NCI-H2196 (cell line): Measurements from ENCODE around the gene ASCC3.

ENCODE experiments used
- DNase-seq: peaks from one replicate; lab custom pipeline; 2025; ENCODE audit not compliant: unreplicated experiment; lab: John Stamatoyannopoulos, UW

Gene ASCC3, protein sequence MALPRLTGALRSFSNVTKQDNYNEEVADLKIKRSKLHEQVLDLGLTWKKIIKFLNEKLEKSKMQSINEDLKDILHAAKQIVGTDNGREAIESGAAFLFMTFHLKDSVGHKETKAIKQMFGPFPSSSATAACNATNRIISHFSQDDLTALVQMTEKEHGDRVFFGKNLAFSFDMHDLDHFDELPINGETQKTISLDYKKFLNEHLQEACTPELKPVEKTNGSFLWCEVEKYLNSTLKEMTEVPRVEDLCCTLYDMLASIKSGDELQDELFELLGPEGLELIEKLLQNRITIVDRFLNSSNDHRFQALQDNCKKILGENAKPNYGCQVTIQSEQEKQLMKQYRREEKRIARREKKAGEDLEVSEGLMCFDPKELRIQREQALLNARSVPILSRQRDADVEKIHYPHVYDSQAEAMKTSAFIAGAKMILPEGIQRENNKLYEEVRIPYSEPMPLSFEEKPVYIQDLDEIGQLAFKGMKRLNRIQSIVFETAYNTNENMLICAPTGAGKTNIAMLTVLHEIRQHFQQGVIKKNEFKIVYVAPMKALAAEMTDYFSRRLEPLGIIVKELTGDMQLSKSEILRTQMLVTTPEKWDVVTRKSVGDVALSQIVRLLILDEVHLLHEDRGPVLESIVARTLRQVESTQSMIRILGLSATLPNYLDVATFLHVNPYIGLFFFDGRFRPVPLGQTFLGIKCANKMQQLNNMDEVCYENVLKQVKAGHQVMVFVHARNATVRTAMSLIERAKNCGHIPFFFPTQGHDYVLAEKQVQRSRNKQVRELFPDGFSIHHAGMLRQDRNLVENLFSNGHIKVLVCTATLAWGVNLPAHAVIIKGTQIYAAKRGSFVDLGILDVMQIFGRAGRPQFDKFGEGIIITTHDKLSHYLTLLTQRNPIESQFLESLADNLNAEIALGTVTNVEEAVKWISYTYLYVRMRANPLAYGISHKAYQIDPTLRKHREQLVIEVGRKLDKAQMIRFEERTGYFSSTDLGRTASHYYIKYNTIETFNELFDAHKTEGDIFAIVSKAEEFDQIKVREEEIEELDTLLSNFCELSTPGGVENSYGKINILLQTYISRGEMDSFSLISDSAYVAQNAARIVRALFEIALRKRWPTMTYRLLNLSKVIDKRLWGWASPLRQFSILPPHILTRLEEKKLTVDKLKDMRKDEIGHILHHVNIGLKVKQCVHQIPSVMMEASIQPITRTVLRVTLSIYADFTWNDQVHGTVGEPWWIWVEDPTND (N-terminal part only)

DNA sequence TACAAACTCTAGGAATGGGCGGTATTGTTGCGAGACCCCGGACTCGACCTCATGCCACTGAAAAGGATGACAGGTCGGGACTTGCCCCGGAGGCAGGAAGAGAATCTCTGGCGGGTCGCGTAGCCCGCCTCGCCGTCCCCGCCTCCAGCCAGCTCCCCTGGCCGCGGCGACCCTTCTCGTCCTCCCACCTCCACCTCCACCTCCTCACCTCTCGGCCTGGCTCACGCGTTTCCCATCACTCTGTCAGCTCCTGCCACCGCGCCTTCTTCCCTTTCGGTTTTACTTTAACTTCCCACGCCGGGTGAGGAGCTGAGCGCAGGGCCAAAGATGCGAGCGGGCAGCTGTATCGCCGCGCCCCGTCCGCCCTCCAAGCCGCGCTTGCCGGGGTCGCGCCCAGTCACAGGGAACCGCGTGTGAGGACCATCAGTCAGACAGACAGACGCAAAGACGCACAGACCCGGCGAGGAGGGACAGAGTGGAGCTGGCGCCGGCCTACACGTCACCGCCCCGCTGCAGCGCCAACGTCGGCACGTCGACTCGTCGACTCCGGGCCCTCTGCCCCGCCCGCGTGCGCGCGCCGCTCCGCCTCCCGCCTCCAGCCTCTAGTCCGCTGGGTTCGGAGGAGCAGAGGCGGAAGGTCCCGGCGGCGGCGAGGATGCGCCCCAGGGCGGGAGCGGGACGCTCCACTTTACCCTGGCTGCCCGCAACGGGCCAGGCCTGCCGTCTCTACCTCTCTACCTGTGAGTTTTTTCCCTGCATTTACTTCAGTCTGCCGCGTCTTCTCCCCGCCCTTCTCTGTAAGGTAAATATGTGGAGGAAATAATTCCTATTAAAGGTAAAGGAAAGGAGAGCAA, at the start of gene ASCC3:
Gene ASCC3, minus strand, starts transcription at position 477 of the 854 bp plus-strand sequence. CDS start 13,332 bp downstream, outside the sequence.
- peak; percentile 91 for DNase-seq

DNA sequence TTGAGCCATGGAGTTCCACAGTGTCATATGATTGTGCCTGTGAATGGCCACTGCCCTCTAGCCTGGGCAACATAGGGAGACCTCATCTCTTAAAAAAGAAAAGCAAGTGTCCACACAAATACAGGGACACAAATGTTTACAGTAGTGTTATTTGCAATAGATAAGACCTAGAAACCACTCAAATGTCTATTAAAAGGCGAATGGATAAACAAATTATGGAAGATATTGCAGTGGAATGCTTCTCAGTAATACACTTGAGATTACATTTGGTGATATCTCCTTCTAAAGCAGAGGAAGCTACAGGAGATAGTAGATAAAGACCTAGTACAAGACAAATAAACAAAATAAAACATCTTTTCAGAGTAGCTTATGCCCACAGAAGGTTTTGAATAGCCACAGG, 44.6 kb upstream of the ASCC3 start:
- DNase-seq = no peak

DNA sequence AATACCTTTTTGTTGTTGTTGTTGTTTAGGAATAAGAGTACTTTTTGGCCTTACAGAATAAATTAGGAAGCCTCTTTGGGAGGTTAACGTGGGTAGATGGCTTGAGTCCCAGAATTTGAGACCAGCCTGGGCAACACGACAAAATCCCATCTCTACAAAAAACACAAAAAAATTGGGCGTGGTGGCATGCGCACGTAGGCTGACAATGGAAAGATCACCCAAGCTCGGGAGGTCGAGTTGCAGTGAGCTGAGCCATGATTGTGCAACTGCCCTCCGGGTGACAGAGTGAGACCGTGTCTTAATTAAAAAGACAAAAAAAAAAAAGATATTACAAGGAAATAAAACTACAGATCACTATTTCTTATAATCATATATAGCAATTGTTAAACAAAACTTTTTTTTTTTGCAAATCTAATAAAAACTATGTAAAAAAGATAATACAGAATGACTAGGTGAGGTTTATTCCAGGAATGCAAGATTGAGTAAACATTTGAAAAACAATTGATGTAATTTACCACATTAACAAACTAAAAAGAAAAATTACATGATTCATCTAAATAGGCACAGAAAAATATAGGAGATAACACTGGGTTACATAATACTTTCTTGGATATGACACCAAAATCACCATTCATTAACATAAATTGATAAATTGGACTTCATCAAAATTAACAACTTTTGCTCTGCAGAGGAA, 43.6 kb upstream of the ASCC3 start:
- no peak for DNase-seq

DNA sequence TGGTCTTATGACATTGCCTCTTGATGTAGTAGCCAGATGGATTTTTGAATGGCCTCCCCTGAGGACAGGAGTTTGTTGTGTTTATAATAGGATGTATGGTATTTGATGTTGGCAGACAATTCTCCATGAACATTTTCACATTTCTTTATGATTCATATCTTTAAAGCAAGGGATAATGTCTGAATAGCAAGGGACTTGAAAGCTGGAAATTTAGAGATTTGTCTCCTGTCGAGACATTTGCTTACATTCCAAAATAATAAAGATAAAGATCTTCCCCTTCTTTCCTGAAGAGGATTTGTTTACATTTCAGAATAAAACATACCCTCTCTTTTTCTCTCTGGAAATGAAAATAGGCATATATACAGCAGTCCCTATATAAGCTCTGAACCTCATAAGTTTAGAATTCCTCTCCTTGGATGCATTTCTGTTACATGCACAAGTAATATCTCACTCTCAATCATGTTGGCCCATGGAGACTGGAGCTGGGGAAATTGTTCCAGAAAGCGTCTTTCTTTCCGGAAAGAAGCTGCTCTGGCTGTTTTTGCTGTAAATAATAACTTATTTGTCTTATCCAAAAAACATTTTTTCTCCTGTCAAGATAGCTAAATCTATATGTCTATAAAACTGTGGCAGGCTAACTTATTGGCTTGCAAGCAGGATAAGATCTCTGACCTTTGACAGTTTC, 42.5 kb upstream of the ASCC3 start:
- DNase-seq = no peak

DNA sequence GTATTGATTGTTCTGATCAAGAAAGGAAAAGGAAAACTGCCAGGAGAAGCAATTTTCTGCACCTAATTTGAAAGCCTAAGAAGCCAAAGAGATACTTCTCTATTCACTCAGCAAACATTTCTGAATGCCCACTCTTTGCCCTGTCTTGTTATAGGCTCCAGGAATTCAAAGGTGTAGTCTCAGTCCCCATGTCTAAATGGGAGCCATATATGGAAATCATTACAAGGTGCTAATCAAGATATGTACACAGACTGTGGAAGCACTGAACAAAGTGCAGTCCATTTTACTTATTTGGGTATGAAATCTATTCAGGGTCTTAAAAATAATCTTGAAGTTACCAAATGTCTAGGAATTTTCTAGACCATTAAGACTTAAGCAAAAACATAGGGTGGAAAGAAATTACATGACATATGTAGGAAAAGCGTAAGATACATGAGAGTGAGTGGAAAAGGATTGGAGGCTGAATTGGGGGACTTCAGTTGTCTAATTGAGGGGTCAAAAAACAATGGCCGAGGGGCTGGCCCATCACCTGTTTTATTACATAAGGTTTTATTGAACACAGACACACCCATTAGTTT, 39.0 kb upstream of the ASCC3 start:
- DNase-seq = no peak

DNA sequence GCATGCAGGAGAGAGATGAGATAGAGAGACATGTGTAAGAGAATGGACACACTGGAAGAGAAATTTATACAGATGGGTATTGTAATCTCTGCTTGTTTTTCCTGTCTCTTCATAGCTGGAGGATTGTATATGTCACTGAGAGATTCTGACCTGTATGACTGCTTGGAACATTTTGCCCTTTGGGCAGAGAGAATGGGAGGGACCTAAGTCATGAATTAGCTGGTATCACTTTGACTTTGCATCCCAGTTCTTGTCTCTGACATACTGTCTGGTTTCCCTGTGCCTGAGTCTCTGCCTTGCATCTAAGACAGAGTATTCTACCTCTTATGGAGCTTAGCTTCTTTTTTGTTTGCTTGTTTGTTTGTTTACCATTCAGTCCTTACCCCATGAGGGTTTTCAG, 37.0 kb upstream of the ASCC3 start:
- no peak for DNase-seq

DNA sequence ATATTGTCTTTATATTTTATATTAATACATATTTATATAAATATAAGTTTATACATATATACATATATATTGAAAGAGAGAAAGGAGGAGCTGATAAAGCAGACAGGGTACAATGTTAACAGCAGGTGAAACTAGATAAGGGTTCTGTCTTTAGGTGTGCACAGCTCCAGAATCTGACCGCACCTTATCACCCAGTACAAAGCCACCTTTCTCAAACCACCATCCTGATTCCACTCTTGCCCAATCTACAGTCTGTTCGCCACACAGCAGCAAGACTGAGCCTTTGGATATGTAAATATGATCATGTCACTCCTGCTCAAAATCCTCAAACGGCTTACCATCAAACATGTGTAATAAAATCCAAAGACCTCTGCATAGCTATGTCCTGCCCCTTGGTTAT, 34.7 kb upstream of the ASCC3 start:
- no peak for DNase-seq

DNA sequence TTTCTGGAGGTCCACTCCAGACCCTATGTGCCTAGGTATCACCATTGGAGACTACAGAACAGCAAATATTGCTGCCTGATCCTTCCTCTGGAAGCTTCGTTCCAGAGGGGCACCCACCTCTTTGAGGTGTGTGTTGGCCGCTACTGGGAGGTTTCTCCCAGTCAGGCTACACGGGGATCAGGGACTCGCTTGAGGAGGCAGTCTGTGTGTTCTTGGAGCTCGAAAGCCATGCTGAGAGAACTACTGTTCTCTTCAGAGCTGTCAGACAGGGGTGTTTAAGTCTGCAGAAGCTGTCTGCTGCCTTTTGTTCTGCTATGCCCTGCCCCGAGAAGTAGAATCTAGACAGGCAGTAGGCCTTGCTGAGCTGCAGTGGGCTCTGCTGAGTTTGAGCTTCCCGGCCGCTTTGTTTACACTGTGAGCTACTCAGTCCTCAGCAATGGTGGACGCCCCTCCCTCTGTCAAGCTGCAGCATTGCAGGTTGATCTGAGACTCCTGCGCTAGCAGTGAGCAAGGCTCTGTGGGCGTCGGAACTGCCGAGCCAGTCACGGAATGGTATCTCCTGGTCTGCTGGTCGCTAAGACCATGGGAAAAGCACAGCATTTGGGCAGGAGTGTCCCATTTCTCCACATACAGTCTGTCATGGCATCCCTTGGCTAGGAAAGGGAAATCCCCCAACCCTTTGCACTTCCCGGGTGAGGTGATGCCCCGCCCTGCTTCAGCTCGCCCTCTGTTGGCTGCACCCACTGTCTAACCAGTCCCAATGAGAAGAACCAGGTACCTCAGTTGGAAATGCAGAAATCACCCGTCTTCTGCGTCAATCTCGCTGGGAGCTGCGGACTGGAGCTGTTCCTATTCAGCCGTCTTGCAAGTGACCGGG, 32.5 kb upstream of the ASCC3 start:
- no peak for DNase-seq

DNA sequence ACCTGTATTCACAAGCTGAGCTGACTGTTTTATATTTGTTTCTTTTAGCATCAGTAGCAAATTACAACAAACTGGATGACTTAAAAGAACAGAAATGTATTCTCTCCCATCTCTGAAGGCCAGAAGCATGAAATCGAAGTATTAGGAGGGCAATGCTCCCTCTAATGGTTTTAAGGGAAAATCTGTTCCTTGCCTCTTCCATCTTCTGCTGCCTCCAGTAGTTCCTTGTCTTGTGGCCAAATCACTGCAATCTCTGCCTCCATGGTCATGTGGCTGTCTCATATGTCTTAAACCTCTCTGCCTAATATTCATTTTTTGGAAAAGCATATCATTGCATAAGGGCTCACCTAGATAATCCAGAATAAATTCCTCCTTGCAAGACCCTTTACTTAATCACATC, 25.2 kb upstream of the ASCC3 start:
- no peak for DNase-seq

DNA sequence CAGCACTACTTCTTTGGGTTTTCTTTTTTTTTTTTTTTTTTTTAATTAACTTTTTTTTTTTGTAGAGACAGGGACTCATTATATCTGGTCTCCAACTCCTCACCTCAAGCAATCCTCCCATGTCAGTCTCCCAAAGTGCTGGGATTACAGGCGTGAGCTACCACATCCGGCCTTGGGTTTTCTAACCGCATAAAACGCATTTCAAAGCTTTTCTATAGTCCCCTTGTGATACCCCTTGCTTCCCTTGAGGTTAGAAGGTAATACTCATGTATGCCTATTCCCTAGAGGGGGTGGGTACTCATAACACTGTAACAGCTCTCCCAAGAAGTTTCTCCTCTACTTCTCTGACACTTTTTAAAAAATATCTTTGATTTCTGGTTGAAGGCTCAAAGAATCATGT, 23.9 kb upstream of the ASCC3 start:
- no peak for DNase-seq

DNA sequence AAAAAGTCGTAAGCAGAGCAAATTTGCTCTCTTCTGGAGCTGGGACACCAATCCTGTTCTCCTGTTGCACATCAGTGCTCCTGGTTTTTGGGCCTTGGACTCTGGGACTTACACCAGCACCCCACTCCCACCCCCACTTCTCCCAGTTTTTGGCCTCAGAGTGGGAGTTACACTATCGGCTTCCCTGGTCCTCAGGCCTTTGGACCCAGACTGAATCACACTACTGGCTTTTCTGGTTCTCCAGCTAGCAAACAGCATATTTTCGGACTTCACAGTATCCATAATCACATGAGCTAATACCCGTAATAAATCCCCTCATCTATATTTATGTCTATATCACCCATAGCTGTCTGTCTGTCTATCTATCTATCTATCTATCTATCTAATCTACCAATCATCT, 23.2 kb upstream of the ASCC3 start:
- no peak for DNase-seq

DNA sequence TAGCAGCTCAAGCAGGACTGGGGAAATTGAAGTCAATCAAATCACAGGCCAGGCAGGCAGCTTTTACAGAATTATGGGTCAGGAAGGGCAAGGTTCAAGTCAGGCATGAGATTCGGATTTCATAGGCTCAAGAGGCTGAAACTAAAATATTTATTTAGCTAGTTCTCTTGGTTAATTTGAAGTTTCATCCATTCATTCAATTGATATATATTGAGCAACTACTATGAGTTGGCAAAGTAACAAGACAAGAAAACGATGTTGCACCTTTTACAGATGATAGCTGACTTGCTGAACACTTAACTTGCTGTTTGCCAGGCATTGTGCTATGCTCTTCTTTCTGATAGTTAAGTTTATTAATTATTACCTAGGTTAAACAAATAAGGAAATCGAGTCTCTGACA, 20.5 kb upstream of the ASCC3 start:
- no peak for DNase-seq

DNA sequence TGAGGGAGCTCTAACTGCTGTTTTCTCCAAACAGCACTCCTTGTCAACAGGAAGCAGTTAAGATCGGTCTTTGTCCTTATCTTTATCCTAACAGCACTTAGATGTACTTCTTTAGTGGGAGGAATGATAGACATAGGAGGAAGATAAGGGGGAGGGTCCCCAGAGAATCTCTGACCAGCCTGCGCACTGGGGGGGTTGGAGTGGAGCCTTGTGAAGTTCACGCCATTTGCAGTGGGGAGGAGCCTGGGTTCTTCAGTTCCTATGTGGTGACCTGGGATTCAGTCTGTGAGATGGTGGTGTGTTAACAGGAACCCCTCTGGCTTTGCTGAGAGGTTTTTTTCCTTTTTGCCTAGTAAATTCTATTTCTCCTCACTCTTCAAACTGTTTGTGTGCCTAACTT, 18.1 kb upstream of the ASCC3 start:
- DNase-seq = no peak

DNA sequence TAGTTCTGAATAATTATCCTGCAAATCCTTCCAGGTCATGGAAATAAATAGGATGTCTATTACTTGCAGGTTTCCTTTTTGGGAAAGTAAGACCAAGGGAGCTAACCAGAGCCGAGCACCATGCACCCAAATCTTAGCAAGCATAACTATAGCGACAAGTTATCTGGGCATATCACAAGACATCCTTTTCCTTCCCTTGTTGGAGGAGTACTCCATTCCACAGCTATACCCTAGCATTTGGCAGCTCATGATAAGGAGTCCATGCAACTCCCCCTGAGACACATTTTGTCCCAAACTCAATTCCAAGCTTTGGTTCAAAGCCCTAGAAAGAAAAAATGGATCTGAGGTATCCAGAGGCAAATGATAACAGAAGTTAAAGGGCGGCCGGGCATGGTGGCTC, 16.5 kb upstream of the ASCC3 start:
- no peak for DNase-seq

DNA sequence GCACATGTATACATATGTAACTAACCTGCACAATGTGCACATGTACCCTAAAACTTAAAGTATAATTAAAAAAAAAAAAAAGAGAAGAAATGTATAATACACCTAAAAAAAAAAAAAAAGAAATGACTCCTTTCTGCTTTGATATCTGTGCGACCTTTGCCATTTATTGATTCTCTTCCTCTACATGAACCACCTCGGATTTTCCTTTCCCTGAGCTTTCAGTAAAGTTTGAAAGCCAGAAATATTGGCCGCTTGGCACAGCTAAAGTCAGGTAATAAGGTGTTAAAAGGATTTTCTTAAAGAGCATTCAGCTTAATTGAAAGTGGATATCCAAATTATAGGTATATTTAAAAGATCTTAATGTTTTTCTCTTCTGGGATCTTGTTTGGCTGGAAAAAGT, 12.6 kb upstream of the ASCC3 start:
- DNase-seq = no peak

DNA sequence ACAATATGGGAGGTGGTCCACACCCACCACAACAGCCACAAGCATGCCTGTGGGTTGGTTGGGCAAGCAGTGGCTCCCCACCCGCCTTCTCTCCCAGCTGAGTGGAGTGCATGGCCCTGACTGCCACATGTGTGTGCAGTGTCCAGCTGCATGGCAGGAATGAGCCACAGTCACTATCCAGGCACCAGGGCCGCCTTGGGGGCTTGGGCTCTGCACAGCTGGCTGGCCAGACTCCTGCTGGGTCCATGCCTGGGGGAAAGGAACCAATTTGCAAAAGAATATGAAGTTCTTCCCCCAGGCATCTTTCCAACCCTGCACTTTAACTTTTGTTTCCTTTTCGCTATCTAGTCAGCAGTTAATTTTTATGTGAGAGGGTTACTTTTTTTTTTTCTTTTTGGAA, 11.6 kb upstream of the ASCC3 start:
- DNase-seq = no peak

DNA sequence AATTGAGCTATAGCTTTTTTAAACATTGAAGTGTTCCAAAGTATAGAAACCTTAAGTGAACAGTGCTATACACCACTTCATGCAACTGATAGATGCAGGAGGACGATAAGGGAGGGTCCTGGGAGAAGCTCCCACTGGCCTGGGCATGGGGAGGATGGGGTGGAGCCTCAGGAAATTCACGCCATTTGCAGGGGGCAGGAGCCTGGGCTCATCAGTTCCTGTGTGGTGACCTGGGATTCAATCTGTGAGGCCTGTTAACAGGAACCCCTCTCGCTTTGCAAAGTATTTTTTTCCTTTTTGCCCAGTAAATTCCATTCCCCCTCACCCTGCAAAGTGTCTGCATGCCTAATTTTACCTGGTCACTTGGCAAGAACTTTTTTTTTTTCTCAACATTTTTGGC, 11.0 kb upstream of the ASCC3 start:
- no peak for DNase-seq

DNA sequence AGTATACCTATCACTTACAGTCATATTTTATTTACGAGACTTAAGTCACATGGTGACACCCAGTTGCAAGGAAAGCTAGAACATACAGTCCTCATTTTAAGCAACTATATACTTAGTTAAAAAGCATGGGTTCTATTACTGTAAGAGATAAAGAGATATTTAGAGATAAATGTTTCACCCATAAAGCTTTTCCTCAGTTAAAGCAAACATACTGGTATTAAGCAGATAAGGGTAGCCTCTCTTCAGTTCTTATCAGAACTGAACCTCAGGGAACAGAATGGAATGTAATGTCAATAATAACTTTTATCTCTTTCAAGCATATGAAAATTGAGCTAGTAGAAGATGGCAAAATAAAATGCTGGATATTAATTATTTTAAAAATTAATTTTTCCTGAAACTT, 9.9 kb upstream of the ASCC3 start:
- DNase-seq = no peak
